ENCODE measurements around the gene MN1. TPM values are rescaled to one million over a fixed set of nuclear protein-coding genes. Genes with fewer than 3 reads are reported as not detected.

Gene MN1
- total RNA-seq, 4 donors from 2014 or later = 0.53 to 2.8 (median 1.5) TPM

DNA sequence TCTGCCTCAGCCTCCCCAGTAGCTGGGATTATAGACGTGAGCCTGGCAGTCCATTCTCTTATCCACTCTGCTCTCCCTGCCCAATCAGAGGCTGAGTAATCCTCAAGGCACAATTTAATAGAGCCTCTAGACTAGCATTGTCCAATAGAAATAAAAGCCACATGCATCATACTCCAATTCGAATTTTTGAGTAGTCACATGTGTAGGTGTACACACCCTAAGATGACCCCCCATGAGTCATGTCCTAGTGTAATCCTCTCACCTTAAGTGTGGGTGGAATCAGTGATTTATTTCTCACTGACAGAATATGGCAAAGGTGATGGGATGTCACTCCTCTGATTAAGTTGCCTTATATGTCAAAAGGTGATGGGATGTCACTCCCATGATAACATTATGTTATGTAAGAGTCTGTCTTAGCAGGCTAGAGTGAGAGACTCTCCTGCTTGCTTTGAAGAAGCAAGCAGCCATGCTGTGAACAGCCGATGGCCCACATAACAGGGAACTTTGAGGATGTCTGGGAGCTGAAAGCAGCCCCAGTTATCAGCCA, 61.3 kb downstream of the MN1 start:
- Histone ChIP-seq H3K27me3 (no peaks in the 10 kb centered on the region), H3K4me1 (no peaks in the 10 kb centered on the region)
- DNase-seq = no peak

DNA sequence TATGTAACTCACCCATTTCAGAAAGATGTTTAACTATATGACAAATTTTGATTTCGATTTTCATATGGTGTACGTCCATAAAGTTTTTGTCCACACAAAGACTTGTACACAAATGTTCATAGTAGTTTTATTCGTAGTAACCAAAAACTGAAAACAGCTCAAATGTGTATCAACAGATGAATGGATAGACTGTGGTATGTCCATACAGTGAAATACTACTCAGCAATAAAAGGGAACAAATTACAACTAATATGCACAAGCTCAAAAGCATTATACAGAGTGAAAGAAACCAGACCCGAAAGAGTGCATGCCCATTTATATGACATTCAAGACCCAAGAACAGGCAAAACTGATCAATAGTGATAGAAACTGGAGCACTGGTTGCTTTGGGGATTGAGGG, 64.0 kb downstream of the MN1 start:
- TF ChIP-seq, protein P1, sequence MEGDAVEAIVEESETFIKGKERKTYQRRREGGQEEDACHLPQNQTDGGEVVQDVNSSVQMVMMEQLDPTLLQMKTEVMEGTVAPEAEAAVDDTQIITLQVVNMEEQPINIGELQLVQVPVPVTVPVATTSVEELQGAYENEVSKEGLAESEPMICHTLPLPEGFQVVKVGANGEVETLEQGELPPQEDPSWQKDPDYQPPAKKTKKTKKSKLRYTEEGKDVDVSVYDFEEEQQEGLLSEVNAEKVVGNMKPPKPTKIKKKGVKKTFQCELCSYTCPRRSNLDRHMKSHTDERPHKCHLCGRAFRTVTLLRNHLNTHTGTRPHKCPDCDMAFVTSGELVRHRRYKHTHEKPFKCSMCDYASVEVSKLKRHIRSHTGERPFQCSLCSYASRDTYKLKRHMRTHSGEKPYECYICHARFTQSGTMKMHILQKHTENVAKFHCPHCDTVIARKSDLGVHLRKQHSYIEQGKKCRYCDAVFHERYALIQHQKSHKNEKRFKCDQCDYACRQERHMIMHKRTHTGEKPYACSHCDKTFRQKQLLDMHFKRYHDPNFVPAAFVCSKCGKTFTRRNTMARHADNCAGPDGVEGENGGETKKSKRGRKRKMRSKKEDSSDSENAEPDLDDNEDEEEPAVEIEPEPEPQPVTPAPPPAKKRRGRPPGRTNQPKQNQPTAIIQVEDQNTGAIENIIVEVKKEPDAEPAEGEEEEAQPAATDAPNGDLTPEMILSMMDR (IDR thresholded peaks at IDR 0.05) = no peak
- TF ChIP-seq POLR2A (IDR thresholded peaks at IDR 0.05) = no peak
- no peaks in the 10 kb centered on the region for H3K27me3 ChIP-seq
- no peaks in the 10 kb centered on the region for H3K4me1 ChIP-seq
- no peak overlapping the region for H3K27ac ChIP-seq
- no peaks in the 10 kb centered on the region for H3K36me3 ChIP-seq
- H3K9me3 ChIP-seq = peaks cover 0 to 4% (median 0%) of the 10 kb centered on the region in 4 donors
- DNase-seq = no peak
- H3K4me3 ChIP-seq = no peak overlapping the region

More for the DNA sequence above, 61.3 kb downstream of the MN1 start:
- H3K9me3 ChIP-seq = peaks cover 0 to 4% (median 0%) of the 10 kb centered on the region in 4 donors
- TF ChIP-seq, protein P1 (IDR thresholded peaks at IDR 0.05) = no peak
- no peak for TF ChIP-seq POLR2A (IDR thresholded peaks at IDR 0.05)
- H3K4me3 ChIP-seq = no peak overlapping the region
- no peak overlapping the region for H3K27ac ChIP-seq
- H3K36me3 ChIP-seq = no peaks in the 10 kb centered on the region

DNA sequence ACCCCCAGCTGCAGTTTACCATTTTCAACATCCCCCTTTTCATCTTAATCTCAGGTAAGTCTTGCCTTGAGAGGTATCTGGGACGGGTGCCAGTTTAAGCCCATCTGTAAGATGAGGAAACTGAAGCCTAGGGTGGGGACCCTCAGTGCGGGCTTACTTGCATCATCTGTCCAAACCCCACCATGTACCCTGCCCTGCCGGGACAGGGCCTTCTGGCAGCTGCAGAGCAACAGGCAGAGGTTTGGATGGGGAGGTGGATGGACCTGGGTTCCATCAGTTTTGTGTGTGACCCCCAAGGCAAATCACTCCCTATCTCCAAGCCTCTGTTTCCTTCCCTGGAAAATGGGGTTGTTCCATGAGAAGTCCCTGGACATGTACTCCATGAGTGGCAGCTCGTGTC, 67.5 kb downstream of the MN1 start:
- H3K36me3 ChIP-seq = no peaks in the 10 kb centered on the region
- TF ChIP-seq POLR2A (IDR thresholded peaks at IDR 0.05) = no peak
- TF ChIP-seq, protein P1 (IDR thresholded peaks at IDR 0.05) = no peak

DNA sequence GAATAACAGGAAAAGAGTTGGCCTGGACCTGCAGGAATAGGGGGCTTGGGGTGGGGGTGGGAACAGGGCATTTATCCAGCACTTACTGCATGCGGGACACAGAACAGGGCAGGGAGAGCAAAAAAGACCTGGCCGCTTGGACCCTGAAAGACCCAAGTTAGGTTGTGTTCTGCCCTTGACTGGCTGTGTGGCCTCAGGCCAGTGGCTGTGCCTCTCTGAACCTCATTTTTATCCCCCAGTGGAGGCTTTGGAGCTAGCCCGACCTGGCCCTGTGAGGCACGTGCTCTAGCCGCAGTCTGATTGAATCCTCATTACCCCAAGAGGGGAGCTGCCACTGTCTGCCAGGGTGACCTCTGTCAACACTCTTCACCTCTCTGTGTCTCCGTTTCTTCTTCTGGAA, 68.7 kb downstream of the MN1 start:
- TF ChIP-seq POLR2A (IDR thresholded peaks at IDR 0.05) = no peak
- Histone ChIP-seq H3K9me3 (peaks cover 0 to 4% (median 0%) of the 10 kb centered on the region in 4 donors), H3K27ac (no peak overlapping the region), H3K27me3 (no peaks in the 10 kb centered on the region), H3K36me3 (no peaks in the 10 kb centered on the region), H3K4me1 (no peaks in the 10 kb centered on the region), H3K4me3 (no peak overlapping the region)
- no peak for DNase-seq

More for the DNA sequence above, 67.5 kb downstream of the MN1 start:
- Histone ChIP-seq H3K4me3 (no peak overlapping the region), H3K27me3 (no peaks in the 10 kb centered on the region), H3K4me1 (no peaks in the 10 kb centered on the region), H3K27ac (no peak overlapping the region), H3K9me3 (peaks cover 0 to 4% (median 0%) of the 10 kb centered on the region in 4 donors)
- no peak for DNase-seq

DNA sequence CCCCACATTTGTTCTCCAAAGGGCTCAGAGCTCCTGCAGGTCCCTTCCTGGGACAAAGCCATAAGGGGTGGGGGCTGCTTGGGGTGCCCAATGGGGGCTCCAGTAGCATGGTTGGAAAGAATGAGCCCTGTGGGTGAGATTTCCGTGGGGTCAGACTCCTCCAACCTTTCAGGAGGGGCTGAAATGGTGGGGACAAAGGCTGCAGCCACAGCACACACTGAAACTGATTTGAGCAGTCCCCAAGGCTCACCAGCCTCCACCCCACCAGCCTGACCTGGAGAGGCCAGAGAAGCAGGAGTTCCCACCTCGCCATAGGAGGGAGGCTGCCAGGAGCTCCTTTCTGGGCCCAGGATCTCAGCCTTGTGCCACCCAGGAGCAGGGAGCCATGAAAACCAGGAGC, 69.2 kb downstream of the MN1 start:
- DNase-seq = no peak
- H3K9me3 ChIP-seq = peaks cover 0 to under 1% (median 0%) of the 10 kb centered on the region in 4 donors

DNA sequence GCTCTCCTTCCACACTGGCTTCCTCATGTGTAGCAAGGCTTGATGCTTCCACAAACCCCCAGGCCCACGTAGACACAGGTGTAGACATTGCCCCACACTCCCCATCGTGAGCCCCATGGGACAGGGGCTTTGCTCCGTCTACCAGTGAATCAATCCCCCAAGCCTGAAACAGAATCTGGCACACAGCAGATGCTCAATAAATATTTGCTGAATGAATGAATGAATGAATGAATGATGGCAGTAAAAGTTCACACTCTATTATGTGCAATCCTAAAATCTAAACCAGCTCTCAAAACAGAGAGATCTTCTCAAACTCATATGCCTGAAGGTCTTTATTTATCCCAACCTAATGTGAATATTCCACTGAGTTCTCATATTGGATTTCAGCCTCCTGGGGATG, 69.9 kb downstream of the MN1 start:
- TF ChIP-seq POLR2A (IDR thresholded peaks at IDR 0.05) = no peak
- TF ChIP-seq, protein P1 (IDR thresholded peaks at IDR 0.05) = no peak
- Histone ChIP-seq H3K27ac (no peak overlapping the region), H3K4me1 (peaks cover 0 to 3% (median 0%) of the 10 kb centered on the region in 4 donors), H3K9me3 (no peaks in the 10 kb centered on the region), H3K4me3 (no peak overlapping the region), H3K27me3 (no peaks in the 10 kb centered on the region), H3K36me3 (no peaks in the 10 kb centered on the region)
- DNase-seq = no peak

More for the DNA sequence above, 69.2 kb downstream of the MN1 start:
- Histone ChIP-seq H3K4me1 (no peaks in the 10 kb centered on the region), H3K27ac (no peak overlapping the region), H3K4me3 (no peak overlapping the region), H3K36me3 (no peaks in the 10 kb centered on the region), H3K27me3 (no peaks in the 10 kb centered on the region)
- TF ChIP-seq, protein P1 (IDR thresholded peaks at IDR 0.05) = no peak
- no peak for TF ChIP-seq POLR2A (IDR thresholded peaks at IDR 0.05)
